ENCODE results near the gene LEMD2. TPM values are rescaled to one million over a fixed set of nuclear protein-coding genes. Genes with fewer than 3 reads are reported as not detected.

LEMD2 gene
- total and polyA plus RNA-seq, 5 donors from 2014 or later = 25.7 to 102 (median 32.1) TPM

DNA sequence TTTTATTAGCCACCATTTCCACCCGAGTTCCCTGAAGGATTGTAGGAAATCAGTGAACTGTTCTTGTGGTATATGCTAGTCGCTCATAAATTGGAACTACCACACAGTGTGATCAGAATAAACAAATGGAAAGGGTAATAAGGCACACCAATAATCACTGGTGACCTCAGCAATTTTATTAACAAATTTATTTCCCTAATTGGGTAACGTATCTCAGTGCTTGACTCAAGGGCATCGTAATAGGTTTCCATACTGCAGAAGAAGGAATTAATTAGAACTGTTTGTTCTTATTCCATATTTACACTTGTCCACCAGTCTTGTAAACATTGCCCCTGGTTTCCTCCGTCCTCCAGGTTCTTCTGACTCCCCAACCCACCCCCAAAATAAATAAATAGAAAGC lies 67.4 kb downstream of the LEMD2 start:
- H3K36me3 Mint-ChIP-seq = no peaks in the 10 kb centered on the region
- Histone ChIP-seq H3K27ac (ENCODE audit: insufficient read depth, low read length, poor library complexity, severe bottlenecking) (no peak overlapping the region), H3K27me3 (ENCODE audit: control insufficient read depth, insufficient read depth, low read length) (peaks cover 6% of the 10 kb centered on the region), H3K36me3 (ENCODE audit: control insufficient read depth, insufficient read depth, low read length) (no peaks in the 10 kb centered on the region), H3K4me3 (ENCODE audit: low read depth, low read length) (no peak overlapping the region), H3K9me3 (ENCODE audit: control insufficient read depth in 2 of 2, low read length in 2 of 2) (no peaks in the 10 kb centered on the region), H3K4me1 (ENCODE audit: control insufficient read depth, insufficient read depth, low read length, poor library complexity, severe bottlenecking) (no peaks in the 10 kb centered on the region)
- H3K9me3 Mint-ChIP-seq = no peaks in the 10 kb centered on the region
- peaks cover 42% of the 10 kb centered on the region for H3K27me3 Mint-ChIP-seq
- H3K4me3 Mint-ChIP-seq = no peak overlapping the region
- H3K27ac Mint-ChIP-seq = no peak overlapping the region
- no peak for ATAC-seq (ENCODE audit: low read depth in 2 of 2)
- no peak for DNase-seq
- H3K4me1 Mint-ChIP-seq = peaks cover 0 to 14% (median 3%) of the 10 kb centered on the region in 4 donors

Other genes starting within 250 kb of the LEMD2 start
- 41.7 TPM for gene BAK1, start 208.9 kb downstream of the LEMD2 start, total RNA-seq
- 10 to 100 TPM; 38.1 to 66.3 (median 54.4) TPM for gene BAK1, start 208.9 kb downstream of the LEMD2 start, polyA plus RNA-seq
- 54.5 TPM for gene ITPR3, start 167.8 kb downstream of the LEMD2 start, total RNA-seq
- 1 to 10 TPM; 1.3 to 2.2 (median 1.9) TPM for gene ITPR3, start 167.8 kb downstream of the LEMD2 start, polyA plus RNA-seq
- gene UQCC2, start 77.4 kb downstream of the LEMD2 start, total RNA-seq = 14.9 TPM
- 10 to 100 TPM; 37.1 to 72.6 (median 51.2) TPM for gene UQCC2, start 77.4 kb downstream of the LEMD2 start, polyA plus RNA-seq
- not detected for gene IP6K3, start 42.2 kb downstream of the LEMD2 start, total RNA-seq
- not detected for gene IP6K3, start 42.2 kb downstream of the LEMD2 start, polyA plus RNA-seq
- gene MLN, start 14.9 kb upstream of the LEMD2 start, total RNA-seq = not detected
- not detected for gene MLN, start 14.9 kb upstream of the LEMD2 start, polyA plus RNA-seq

All from CD4-positive, CD25-positive, alpha-beta regulatory T cell (primary cell).